ENCODE data around the gene PPFIBP2.

DNA sequence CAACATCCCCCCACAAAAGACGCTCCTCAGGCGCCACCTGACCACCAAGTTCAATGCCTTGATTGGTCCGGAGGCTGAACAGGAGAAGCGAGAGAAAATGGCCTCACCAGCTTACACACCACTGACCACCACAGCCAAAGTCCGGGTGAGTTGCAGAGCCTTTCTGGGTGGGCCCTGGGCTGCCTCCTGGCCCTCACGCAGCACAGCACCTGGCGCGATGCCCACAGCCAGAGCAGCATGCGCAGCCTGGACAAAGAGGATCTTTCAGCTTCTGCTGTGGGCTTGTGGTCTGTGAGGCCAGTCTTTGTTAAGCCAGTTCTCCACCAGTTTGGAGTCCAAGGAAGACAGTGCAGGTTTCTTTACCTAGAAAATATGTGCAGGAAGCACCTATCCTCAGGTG is 137.9 kb downstream of the PPFIBP2 start:
- TF ChIP-seq CTCF (IDR thresholded peaks at IDR 0.05) (no peak), POLR2A (IDR thresholded peaks at IDR 0.05; ENCODE audit: low read depth) (no peak), EP300 (IDR thresholded peaks at IDR 0.05) (no peak)

All from esophagus muscularis mucosa (tissue), 4 donors.